Small intestine (tissue), 7 donors: ENCODE data around the gene GNAQ. TPM values are rescaled to one million over a fixed set of nuclear protein-coding genes. Genes with fewer than 3 reads are reported as not detected.

Experiments used
- DNase-seq, 2 donors: peaks; one replicate each; pipeline versions ENCODE4 v3.0.0 to v3.0.0-alpha.2; 2013
- FAIRE-seq: peaks from 2 replicates; lab custom pipeline; 2012; peaks lifted over from hg19 to GRCh38; lab: Jason Lieb, UNC
- H3K27ac ChIP-seq, 3 donors: one replicate each; pipeline ENCODE4 v1.5.1; 2013; ENCODE audit warnings: low read length in 2 of 3, mild to moderate bottlenecking in 2 of 3, control low read depth in 1 of 3, inconsistent platforms in 1 of 3, low read depth in 1 of 3, moderate library complexity in 1 of 3
- H3K27me3 ChIP-seq, 3 donors: one replicate each; pipeline ENCODE4 v1.6.1; 2013; ENCODE audit warnings: low read length in 3 of 3, inconsistent platforms in 1 of 3; ENCODE audit not compliant: control insufficient read depth in 3 of 3, insufficient read depth in 3 of 3
- H3K36me3 ChIP-seq, 3 donors: one replicate each; pipeline ENCODE4 v1.6.1; 2013; ENCODE audit warnings: low read length in 3 of 3, inconsistent platforms in 1 of 3, low read depth in 1 of 3, mild to moderate bottlenecking in 1 of 3, moderate library complexity in 1 of 3; ENCODE audit not compliant: control insufficient read depth in 3 of 3, insufficient read depth in 2 of 3
- H3K4me1 ChIP-seq, 3 donors: one replicate each; pipeline ENCODE4 v1.6.1; 2013; ENCODE audit warnings: low read length in 2 of 3, inconsistent platforms in 1 of 3, low read depth in 1 of 3, mild to moderate bottlenecking in 1 of 3, moderate library complexity in 1 of 3; ENCODE audit not compliant: control insufficient read depth in 3 of 3, insufficient read depth in 2 of 3
- H3K4me3 ChIP-seq, 3 donors: one replicate each; pipeline ENCODE4 v1.5.1; 2013; ENCODE audit warnings: low read length in 3 of 3, control low read depth in 1 of 3, inconsistent platforms in 1 of 3, low read depth in 1 of 3, mild to moderate bottlenecking in 1 of 3, moderate library complexity in 1 of 3
- H3K9me3 ChIP-seq, 2 donors: one replicate each; pipeline ENCODE4 v1.6.1; 2013; ENCODE audit warnings: low read depth in 1 of 2, low read length in 1 of 2; ENCODE audit not compliant: control insufficient read depth in 2 of 2, insufficient read depth in 1 of 2
- WGBS, 3 donors: extraction: QIAGEN DNeasy Blood & Tissue Kit; methylation state at CpG; one replicate each; pipeline ENCODE4 v1.1.7; 2013; 5-methylcytosine and 5-hydroxymethylcytosine counted together
- polyA plus RNA-seq, 4 donors: library from polyadenylated mRNA; stranded (reverse) in 3 of 4; unstranded in 1 of 4; fragments of 200-250 nt in 3 of 4; fragments of 120-200 nt in 1 of 4; gene quantifications; one replicate each; pipeline versions ENCODE4 v1.2.1 to v1.2.3, GENCODE V29; 2013
- donor health status: healthy with polysubstance abuse.
- donor health status: control.
- donor health status: control.
- donor health status: Bipolar disorder and iron deficiency.
- donor health status: healthy.

GNAQ gene
- polyA plus RNA-seq, 4 donors, result 10.0 to 32.3 (median 15.6) TPM

DNA sequence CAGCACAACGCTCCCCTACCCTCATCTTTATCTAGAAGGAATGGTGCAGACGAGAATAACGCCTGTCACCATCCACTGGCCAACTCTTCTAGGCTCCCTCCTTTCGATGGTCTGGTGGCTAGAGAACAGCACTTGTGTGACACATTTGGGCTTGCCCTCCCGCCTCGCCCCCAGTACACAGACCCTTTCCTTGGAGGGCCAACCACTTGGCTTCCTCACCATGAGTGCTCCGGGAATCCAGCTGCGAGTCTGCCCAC is 1.4 kb downstream of the GNAQ start:
- FAIRE-seq (no peak), DNase-seq (peak in 1 of 2 donors; percentile 35)
- H3K27ac ChIP-seq, result peak overlapping the region; percentile 79 to 93 (median 87)
- 0 to 4% (median 3%) methylated on average over 8 of the region's 8 CpGs for WGBS, 3 donors
- H3K4me1 ChIP-seq, result peaks cover 0 to 10% (median 9%) of the 10 kb centered on the region in 3 donors
- no peaks in the 10 kb centered on the region for H3K27me3 ChIP-seq
- H3K36me3 ChIP-seq, result no peaks in the 10 kb centered on the region
- H3K4me3 ChIP-seq, result peak overlapping the region; percentile 86 to 90 (median 87)
- H3K9me3 ChIP-seq, result no peaks in the 10 kb centered on the region

DNA sequence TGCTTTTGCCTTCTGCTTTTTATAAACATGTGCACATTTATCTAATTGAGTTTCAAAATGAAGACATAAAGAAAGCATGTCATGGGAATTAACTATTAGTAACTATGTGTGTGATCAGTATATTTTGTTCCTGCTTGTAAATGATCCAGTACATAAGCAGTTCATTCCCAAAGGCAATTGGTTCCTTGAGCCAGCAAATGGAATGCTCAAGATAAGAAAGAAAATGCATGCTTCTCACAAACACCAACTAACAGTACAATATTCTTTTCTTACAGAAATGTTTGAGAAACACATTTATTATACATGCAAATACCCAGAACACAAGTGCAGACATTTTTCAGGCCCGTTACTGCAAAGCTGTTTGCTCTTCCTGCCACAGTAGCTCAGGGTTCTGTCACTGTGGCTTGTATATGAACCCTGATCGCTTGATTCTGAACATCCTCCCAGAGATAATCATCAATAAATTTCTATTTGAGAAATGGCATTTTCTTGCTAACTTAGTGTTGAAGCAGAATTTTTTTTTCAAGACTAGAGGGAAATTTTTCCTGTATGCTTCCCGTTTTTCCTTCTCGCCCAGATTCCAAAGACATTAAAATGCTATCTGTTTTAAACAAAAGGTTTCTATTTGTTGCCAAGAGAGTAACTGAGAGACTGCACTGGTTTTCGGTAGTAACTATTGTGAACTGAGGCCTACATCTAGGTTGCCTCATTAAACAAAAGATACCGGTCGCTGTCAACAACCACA is 1.9 kb downstream of the GNAQ start:
- H3K27ac ChIP-seq, result peak overlapping the region; percentile 79 to 93 (median 87)
- 2 to 8% (median 6%) methylated on average over 7 of the region's 7 CpGs for WGBS, 3 donors
- FAIRE-seq, result no peak
- no peaks in the 10 kb centered on the region for H3K27me3 ChIP-seq
- H3K4me3 ChIP-seq, result peak overlapping the region; percentile 86 to 90 (median 87)
- no peaks in the 10 kb centered on the region for H3K9me3 ChIP-seq
- peak; percentile 36 to 47 for DNase-seq
- H3K4me1 ChIP-seq, result peaks cover 0 to 8% (median 5%) of the 10 kb centered on the region in 3 donors
- no peaks in the 10 kb centered on the region for H3K36me3 ChIP-seq

DNA sequence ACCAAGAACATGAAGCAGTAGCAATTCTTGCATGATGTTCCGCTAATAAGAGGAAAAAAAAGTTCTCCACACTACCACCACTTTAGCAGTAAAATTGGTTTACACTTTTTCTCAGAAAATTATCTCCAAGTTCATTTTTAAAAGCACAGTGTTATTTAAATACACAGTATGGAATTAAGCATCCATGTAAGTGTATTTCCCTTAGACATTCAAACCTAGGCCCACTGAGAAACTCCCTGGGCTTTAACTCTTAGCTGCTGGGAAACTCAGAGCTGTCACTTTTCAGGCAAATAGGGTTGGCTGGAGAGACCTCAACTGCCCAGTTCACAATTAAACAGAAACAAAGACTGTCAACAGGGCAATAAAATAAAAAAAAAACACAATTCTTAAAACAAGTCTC is 2.7 kb downstream of the GNAQ start:
- peak overlapping the region in 1 of 3 donors; percentile 87 for H3K4me3 ChIP-seq
- no peaks in the 10 kb centered on the region for H3K36me3 ChIP-seq
- H3K9me3 ChIP-seq, result no peaks in the 10 kb centered on the region
- H3K27ac ChIP-seq, result peak overlapping the region in 2 of 3 donors; percentile 32 to 63
- 70 to 91% (median 87%) methylated on average over 1 of the region's 1 CpG for WGBS, 3 donors
- H3K27me3 ChIP-seq, result no peaks in the 10 kb centered on the region
- FAIRE-seq, result no peak
- peaks cover 0 to 5% (median 5%) of the 10 kb centered on the region in 3 donors for H3K4me1 ChIP-seq
- DNase-seq, result peak in 1 of 2 donors; percentile 11

DNA sequence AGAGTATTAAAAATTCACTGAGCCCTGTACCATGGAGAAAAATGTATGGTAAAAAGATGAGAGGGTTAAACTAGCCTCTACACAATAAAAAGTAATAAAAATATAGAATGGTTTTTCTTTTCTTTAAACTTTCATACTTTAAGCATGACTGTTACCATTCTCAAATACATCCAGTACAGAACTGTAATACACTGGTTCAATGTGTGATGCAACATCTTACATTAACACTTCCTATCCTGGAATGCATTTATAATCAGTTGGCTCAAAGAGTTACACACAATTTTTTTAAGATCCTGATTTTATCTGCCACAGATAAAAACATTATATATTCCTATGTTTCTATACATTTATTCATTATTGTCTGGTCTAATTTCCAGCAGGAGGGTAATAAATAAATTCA is 4.7 kb downstream of the GNAQ start:
- FAIRE-seq (no peak), DNase-seq (no peak)
- no peak overlapping the region for H3K4me3 ChIP-seq
- H3K27me3 ChIP-seq, result no peaks in the 10 kb centered on the region
- H3K4me1 ChIP-seq, result peaks cover 5 to 13% (median 8%) of the 10 kb centered on the region in 3 donors
- no peak overlapping the region for H3K27ac ChIP-seq
- no peaks in the 10 kb centered on the region for H3K9me3 ChIP-seq
- no peaks in the 10 kb centered on the region for H3K36me3 ChIP-seq

DNA sequence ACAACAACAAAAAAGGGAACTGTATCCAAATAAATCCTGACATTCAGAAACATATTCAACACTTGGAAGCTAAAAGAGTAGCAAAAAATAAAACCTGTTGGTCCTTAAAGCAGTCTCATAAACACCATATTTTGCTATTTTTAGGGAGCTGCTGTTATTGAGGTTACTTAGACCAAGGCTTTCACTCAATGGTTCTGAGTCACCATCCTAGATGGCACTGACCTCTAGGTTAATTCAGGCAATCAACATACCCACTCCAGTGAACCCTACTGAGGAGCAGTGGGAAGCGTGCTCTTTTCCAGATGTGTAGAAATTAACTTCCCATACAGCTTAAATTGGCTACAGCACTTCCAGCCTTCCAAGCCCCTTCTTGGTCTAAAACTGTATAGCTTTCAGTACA is 5.2 kb downstream of the GNAQ start:
- Histone ChIP-seq H3K27ac (no peak overlapping the region), H3K36me3 (no peaks in the 10 kb centered on the region), H3K4me3 (no peak overlapping the region), H3K27me3 (no peaks in the 10 kb centered on the region), H3K9me3 (no peaks in the 10 kb centered on the region), H3K4me1 (peaks cover 5 to 14% (median 8%) of the 10 kb centered on the region in 3 donors)
- FAIRE-seq (no peak), DNase-seq (peak; percentile 19 to 33)
- 90 to 95% (median 92%) methylated on average over 1 of the region's 1 CpG for WGBS, 3 donors

DNA sequence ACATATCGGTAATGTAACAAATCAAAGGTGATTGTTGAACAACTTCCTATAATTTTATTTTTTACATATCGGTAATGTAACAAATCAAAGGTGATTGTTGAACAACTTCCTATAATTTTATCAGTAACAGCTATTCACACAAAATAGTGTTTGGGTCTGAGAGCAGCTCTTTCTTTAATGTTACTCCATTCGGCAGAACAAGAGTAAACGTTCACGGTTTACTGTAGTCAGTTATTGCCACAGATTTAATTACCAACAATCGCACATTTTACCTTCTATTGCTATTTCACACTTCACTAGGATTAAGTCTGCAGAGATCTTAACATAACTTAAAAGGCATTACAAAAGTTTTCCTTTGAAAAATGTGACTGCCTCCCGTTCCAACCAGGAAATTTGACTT is 6.4 kb downstream of the GNAQ start:
- 71 to 82% (median 81%) methylated on average over 7 of the region's 7 CpGs for WGBS, 3 donors
- H3K27me3 ChIP-seq, result no peaks in the 10 kb centered on the region
- H3K9me3 ChIP-seq, result no peaks in the 10 kb centered on the region
- H3K4me3 ChIP-seq, result no peak overlapping the region
- H3K36me3 ChIP-seq, result peaks cover 0 to 5% (median 0%) of the 10 kb centered on the region in 3 donors
- peak; percentile 67 for FAIRE-seq
- no peak for DNase-seq
- peaks cover 5 to 16% (median 12%) of the 10 kb centered on the region in 3 donors for H3K4me1 ChIP-seq
- no peak overlapping the region for H3K27ac ChIP-seq

DNA sequence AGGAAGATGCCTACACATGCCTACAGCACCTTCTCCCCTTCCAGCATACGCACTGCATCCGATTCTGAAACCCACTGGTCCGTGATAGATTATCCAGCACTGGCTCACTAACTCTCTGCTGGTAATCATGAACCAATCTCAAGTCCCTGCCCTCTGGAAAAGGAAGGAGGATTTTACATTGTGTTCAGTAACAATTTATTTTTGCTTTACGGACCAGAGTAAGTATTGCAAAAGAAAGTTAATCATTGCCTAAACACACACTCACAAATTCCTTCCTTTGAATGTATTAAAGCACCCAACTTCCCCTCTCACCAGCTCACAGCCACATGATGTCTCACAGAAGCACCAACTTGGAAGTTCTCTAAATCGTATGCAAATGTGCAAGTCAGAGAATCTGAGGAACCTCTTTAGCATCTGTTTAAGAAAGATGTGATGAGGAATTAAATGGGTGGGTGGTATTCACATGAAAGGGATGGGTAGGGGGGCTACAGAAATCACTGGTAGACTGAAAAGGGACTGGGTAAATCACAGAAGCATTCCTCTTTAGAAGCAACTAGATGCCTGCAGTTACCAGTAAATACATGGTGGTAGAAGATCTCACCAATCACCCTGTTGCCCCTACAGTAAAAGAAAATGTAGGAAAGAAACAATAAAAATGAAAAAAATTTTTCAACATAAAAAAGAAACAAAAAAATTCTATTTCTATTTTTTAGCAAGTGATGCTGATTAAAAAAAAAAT is 8.4 kb downstream of the GNAQ start:
- no peak overlapping the region for H3K4me3 ChIP-seq
- peaks cover 0 to 5% (median 0%) of the 10 kb centered on the region in 3 donors for H3K36me3 ChIP-seq
- H3K9me3 ChIP-seq, result no peaks in the 10 kb centered on the region
- no peaks in the 10 kb centered on the region for H3K27me3 ChIP-seq
- peak; percentile 33 to 74 for DNase-seq
- peak overlapping the region in 1 of 3 donors; percentile 28 for H3K27ac ChIP-seq
- FAIRE-seq, result no peak
- H3K4me1 ChIP-seq, result peaks cover 5 to 11% (median 10%) of the 10 kb centered on the region in 3 donors
- WGBS, 3 donors, result 32 to 46% (median 38%) methylated on average over 5 of the region's 5 CpGs

DNA sequence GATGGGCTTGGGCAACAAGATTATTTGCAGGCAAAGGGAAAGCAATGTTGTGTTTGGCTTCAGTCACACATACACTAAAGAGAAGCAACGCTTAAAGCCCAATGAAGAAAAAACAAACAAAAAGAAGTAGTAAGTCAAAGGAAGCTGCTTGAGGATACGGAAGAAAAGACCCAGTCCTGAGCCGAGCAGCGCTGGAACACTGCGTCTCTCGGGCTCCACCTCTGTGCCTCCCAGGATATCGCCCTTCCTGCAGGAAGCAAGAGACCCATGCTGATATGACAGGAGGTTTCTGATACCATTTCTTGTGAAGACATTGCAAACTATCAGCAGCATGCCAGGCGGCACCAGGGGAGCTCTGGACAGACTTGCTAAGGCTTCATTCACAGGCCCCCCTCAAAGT is 9.9 kb downstream of the GNAQ start:
- peaks cover 0 to 5% (median 0%) of the 10 kb centered on the region in 3 donors for H3K36me3 ChIP-seq
- no peaks in the 10 kb centered on the region for H3K9me3 ChIP-seq
- no peaks in the 10 kb centered on the region for H3K27me3 ChIP-seq
- no peak overlapping the region for H3K4me3 ChIP-seq
- WGBS, 3 donors, result 58 to 62% (median 61%) methylated on average over 8 of the region's 8 CpGs
- no peak overlapping the region for H3K27ac ChIP-seq
- DNase-seq (peak; percentile 44 to 46), FAIRE-seq (no peak)
- peaks cover 5 to 11% (median 7%) of the 10 kb centered on the region in 3 donors for H3K4me1 ChIP-seq
